Muscle layer of colon (tissue), 2 donors: ENCODE measurements around the gene MAP3K14.
A peak's percentile ranks its signal among the peaks of the same experiment; 100 is the strongest.

Experiments used
- H3K27ac ChIP-seq: one replicate; pipeline ENCODE4 v1.7.0; 2013; ENCODE audit warnings: low read depth, mild to moderate bottlenecking, low read length, moderate library complexity
- H3K27me3 ChIP-seq, 2 donors: one replicate each; pipeline ENCODE4 v1.7.0; 2013; ENCODE audit warnings: low read length in 2 of 2, mild to moderate bottlenecking in 2 of 2; ENCODE audit not compliant: insufficient read depth in 2 of 2, control insufficient read depth in 1 of 2
- H3K36me3 ChIP-seq: one replicate; pipeline ENCODE4 v1.7.0; 2013; ENCODE audit warnings: mild to moderate bottlenecking, low read length; ENCODE audit not compliant: insufficient read depth
- H3K4me1 ChIP-seq: one replicate; pipeline ENCODE4 v1.7.0; 2013; ENCODE audit warnings: mild to moderate bottlenecking, low read length; ENCODE audit not compliant: insufficient read depth
- H3K4me3 ChIP-seq, 2 donors: one replicate each; pipeline ENCODE4 v1.7.0; 2013; ENCODE audit warnings: low read length in 2 of 2, low read depth in 1 of 2, mild to moderate bottlenecking in 1 of 2, moderate library complexity in 1 of 2
- H3K9ac ChIP-seq: one replicate; pipeline ENCODE4 v1.7.0; 2013; ENCODE audit warnings: low read length
- H3K9me3 ChIP-seq: one replicate; pipeline ENCODE4 v1.7.0; 2013; ENCODE audit warnings: mild to moderate bottlenecking, low read length
- donor health status: abdominal sarcoma.
- donor health status: Adenocarcinoma of cecum.

MAP3K14 gene

DNA sequence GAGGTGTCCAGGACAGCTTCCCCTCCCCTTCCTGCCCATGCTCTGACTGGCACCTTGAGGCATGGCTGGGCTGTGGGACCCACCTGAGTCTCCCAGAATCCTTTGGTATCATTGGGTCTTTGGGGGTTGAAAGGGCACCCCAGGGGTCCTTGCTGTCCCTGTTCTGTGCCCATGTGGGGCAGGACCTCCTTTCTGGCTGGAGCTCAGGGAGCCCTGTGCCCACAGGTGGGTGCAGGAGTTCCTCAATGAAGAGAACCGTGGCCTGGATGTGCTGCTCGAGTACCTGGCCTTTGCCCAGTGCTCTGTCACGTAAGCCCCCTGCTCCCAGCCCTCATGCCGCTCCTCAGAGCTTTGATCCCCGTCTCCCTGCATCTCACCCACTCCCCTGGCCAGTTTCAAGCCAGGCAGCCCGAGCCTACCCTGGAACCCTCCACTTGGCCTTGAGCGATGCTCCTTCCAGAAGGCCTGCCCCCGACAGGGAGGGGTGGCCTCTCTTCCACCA is 83.3 kb downstream of the MAP3K14 start:
- peaks cover 8% of the 10 kb centered on the region for H3K4me1 ChIP-seq
- no peak overlapping the region for H3K27ac ChIP-seq
- H3K36me3 ChIP-seq = no peaks in the 10 kb centered on the region

GRCh38 chr17:45232514-45233422 is 84.1 kb downstream of the MAP3K14 start:
- Histone ChIP-seq H3K4me1 (peaks cover 8% of the 10 kb centered on the region), H3K27ac (no peak overlapping the region), H3K9ac (no peak overlapping the region), H3K36me3 (no peaks in the 10 kb centered on the region), H3K27me3 (peaks cover 0 to 10% of the 10 kb centered on the region in 2 donors), H3K4me3 (no peak overlapping the region), H3K9me3 (no peaks in the 10 kb centered on the region)

More for the DNA sequence above, 83.3 kb downstream of the MAP3K14 start:
- Histone ChIP-seq H3K9me3 (no peaks in the 10 kb centered on the region), H3K9ac (no peak overlapping the region), H3K27me3 (peaks cover 0 to 12% of the 10 kb centered on the region in 2 donors), H3K4me3 (no peak overlapping the region)

GRCh38 chr17:45231481-45232116 is 85.2 kb downstream of the MAP3K14 start:
- H3K27me3 ChIP-seq = peaks cover 0 to 6% of the 10 kb centered on the region in 2 donors
- no peaks in the 10 kb centered on the region for H3K9me3 ChIP-seq
- no peaks in the 10 kb centered on the region for H3K36me3 ChIP-seq
- H3K9ac ChIP-seq = no peak overlapping the region
- H3K4me3 ChIP-seq = no peak overlapping the region
- peaks cover 8% of the 10 kb centered on the region for H3K4me1 ChIP-seq
- no peak overlapping the region for H3K27ac ChIP-seq

GRCh38 chr17:45230787-45231480 is 85.9 kb downstream of the MAP3K14 start:
- Histone ChIP-seq H3K27me3 (peaks cover 0 to 1% of the 10 kb centered on the region in 2 donors), H3K9me3 (no peaks in the 10 kb centered on the region), H3K4me1 (peaks cover 8% of the 10 kb centered on the region), H3K4me3 (no peak overlapping the region), H3K36me3 (no peaks in the 10 kb centered on the region), H3K9ac (no peak overlapping the region), H3K27ac (no peak overlapping the region)

GRCh38 chr17:45230410-45230786 is 86.4 kb downstream of the MAP3K14 start:
- H3K9ac ChIP-seq = no peak overlapping the region
- no peaks in the 10 kb centered on the region for H3K9me3 ChIP-seq
- H3K4me1 ChIP-seq = peaks cover 8% of the 10 kb centered on the region
- no peak overlapping the region for H3K27ac ChIP-seq
- H3K4me3 ChIP-seq = no peak overlapping the region
- H3K27me3 ChIP-seq = no peaks in the 10 kb centered on the region
- H3K36me3 ChIP-seq = no peaks in the 10 kb centered on the region

DNA sequence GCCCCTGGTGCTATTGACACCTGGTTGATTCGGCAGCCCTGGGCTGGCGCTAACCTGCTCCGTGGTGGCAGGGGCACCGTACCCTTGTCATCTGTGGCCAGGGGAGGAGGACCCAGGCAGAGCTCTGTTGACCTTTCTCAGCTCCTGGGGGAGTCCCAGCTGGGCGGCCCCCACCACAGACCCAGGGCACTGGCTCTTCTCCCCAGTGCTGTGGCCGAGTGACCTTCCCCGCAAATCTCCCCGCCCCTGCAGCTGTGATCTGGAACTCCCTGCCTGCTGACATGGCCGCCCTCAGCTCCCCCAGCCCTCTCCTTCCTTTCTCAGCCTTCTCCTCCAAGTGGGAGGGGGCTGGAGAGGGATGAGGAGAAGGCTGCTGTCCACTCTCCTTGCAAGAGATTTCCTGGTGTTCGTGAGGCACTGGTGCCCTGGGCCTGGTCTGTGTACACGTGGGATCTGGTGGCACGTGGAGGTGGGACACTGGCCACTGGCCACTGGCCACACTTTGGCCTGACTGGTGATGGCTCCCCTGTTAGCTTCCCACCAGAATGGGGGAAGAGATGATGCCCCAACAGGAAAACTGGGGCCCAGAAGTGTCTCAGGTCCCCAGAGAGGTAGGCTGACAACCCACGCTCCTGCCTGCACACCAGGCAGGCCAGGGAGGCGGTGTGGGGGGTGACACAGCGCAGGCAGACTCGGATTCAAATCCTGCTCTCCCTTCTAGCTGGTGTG is 87.0 kb downstream of the MAP3K14 start:
- H3K4me1 ChIP-seq = peaks cover 8% of the 10 kb centered on the region
- no peaks in the 10 kb centered on the region for H3K36me3 ChIP-seq
- H3K27ac ChIP-seq = peak overlapping the region; percentile 13
- no peaks in the 10 kb centered on the region for H3K27me3 ChIP-seq
- H3K9ac ChIP-seq = no peak overlapping the region
- no peak overlapping the region for H3K4me3 ChIP-seq
- H3K9me3 ChIP-seq = no peaks in the 10 kb centered on the region

DNA sequence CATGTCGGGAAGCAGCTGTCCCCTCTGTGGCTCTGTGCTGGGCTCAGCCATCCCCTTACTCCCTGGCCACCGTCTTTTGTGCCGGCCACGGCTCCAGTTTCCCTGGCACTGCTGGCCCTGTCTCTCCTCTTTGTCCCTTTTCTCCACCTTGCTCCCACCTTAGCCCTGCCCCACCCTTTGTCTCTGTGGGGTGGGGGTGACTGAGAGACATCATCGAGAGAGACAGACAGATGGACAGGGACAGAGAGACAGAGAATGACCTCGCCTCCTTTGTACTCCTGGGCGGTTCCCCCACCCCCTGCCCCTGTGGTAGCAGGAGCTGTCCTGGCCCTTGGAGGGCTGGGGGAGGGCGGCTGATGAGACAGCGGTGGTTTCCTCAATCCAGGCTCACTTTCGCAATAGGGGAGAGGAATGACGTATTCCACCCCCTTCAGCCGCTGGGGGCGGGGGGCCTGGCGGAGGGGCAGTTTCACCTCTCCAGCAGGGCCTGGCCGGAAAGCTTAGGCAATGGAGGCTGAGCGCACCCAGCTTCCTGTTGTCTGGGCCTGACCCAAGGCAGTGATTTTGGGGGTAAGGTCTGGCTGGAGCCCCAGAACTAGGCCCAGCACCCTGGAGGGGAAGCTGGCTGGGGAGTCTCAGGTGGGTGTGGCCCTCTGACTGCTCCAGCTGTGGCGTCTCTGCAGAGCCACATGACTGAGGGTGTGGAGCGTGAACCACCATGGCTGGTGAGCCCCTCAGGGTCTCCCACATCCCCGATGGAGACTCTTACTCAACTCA is 87.9 kb downstream of the MAP3K14 start:
- H3K9ac ChIP-seq = no peak overlapping the region
- H3K4me1 ChIP-seq = peaks cover 8% of the 10 kb centered on the region
- H3K27me3 ChIP-seq = no peaks in the 10 kb centered on the region
- H3K9me3 ChIP-seq = no peaks in the 10 kb centered on the region
- peak overlapping the region; percentile 47 for H3K27ac ChIP-seq
- H3K4me3 ChIP-seq = no peak overlapping the region
- no peaks in the 10 kb centered on the region for H3K36me3 ChIP-seq

- no peaks in the 10 kb centered on the region for H3K9me3 ChIP-seq
- H3K27ac ChIP-seq = peak overlapping the region; percentile 47
- H3K9ac ChIP-seq = no peak overlapping the region
- H3K4me1 ChIP-seq = peaks cover 8% of the 10 kb centered on the region
- no peaks in the 10 kb centered on the region for H3K27me3 ChIP-seq
- no peaks in the 10 kb centered on the region for H3K36me3 ChIP-seq
- no peak overlapping the region for H3K4me3 ChIP-seq
Measured at GRCh38 chr17:45227926-45228762, 88.7 kb downstream of the MAP3K14 start.

DNA sequence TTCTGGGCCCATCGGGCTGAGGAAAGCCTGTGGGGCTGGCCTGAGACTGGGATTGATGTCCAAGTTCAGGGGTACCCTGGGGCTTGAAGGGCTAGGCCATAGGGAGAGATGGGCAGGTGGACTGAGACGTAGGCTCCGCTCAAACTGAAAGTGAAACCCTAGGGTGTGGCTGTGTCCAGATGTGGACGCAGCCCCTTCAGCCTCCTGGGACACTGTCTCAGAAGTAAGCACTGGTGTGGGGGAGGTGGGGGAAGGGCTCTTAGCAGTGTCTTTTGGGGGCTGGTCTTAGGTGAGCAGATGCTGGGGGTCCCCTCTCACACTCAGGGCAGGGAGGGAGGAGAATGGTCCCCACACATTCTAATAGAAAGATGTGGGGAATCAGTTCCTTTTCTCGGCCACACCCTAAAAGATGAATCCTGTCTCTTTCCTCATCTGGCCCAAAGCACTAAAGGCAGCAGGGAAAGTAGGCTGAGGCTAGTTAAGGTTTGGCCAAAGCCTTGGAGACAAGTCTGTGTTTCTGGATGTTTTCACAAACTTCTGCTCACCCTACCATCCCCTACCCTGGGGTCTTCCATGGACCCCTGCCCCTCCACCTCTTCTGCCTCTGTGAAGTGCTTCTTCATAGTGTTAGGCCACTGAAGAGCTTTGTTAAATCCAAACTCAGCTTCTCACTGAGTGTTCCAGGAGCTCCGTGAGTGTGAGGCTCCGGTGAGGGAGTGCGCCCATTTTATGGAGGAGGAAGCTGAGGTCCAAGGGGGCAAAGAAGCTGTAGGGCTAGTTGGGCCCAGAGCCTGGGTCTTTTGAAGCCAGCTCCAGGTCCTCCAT is 89.5 kb downstream of the MAP3K14 start:
- Histone ChIP-seq H3K27ac (peak overlapping the region; percentile 47), H3K4me1 (peaks cover 8% of the 10 kb centered on the region), H3K4me3 (no peak overlapping the region), H3K36me3 (no peaks in the 10 kb centered on the region), H3K9ac (no peak overlapping the region), H3K27me3 (peaks cover 0 to 8% of the 10 kb centered on the region in 2 donors), H3K9me3 (no peaks in the 10 kb centered on the region)
